Panc1 (cell line): ENCODE data around the gene ABCF3. TPM values are rescaled to one million over a fixed set of nuclear protein-coding genes. Genes with fewer than 3 reads are reported as not detected.

Experiments
- ATAC-seq: fragments of 200-7000 bp; cut with Tn5 transposase; 2 replicates; pipeline ENCODE4 v1.9.1; 2020; ENCODE audit warnings: mild to moderate bottlenecking, moderate library complexity
- BruUV-seq: library from RNA; stranded (reverse); fragments of 400-500 nt; replicated peaks from 2 replicates; lab custom pipeline; 2021; lab: Mats Ljungman, UMichigan
- CTCF ChIA-PET: fragments of 300-600 bp; sonication (Branson Sonifier 250); formaldehyde crosslinking; loops from one replicate; lab custom pipeline; 2022; ENCODE audit warnings: antibody characterized with exemption; lab: Charles Lee
- POLR2A ChIA-PET: fragments of 300-600 bp; sonication (Branson Sonifier 250); formaldehyde crosslinking; loops from one replicate; lab custom pipeline; 2022; ENCODE audit warnings: antibody characterized with exemption; lab: Charles Lee
- DNase-seq: peaks from one replicate; pipeline ENCODE4 v3.0.0-alpha.2; 2010; ENCODE audit warnings: low read depth, low spot score
- H3K27ac ChIP-seq: 2 replicates; pipeline ENCODE4 v1.5.1; 2011; ENCODE audit warnings: mild to moderate bottlenecking, low read length, inconsistent platforms
- H3K27me3 ChIP-seq: fragments of 200-500 bp; sonication (Bioruptor generic); 2 replicates; pipeline ENCODE4 v1.6.0; 2014; ENCODE audit warnings: low read length, inconsistent platforms; ENCODE audit not compliant: control insufficient read depth, insufficient read depth
- H3K36me3 ChIP-seq: fragments of 200-500 bp; sonication (Bioruptor generic); 2 replicates; pipeline ENCODE4 v1.5.1; 2014; ENCODE audit warnings: inconsistent platforms, mild to moderate bottlenecking, low read length, moderate library complexity; ENCODE audit not compliant: control insufficient read depth, insufficient read depth
- H3K4me1 ChIP-seq: 2 replicates; pipeline ENCODE4 v1.5.1; 2011; ENCODE audit warnings: inconsistent platforms, mild to moderate bottlenecking, low read length, moderate library complexity; ENCODE audit not compliant: control insufficient read depth, insufficient read depth
- H3K4me3 ChIP-seq, 2 experiments: 2 replicates each; pipeline ENCODE4 v1.5.1; 2011 to 2012; ENCODE audit warnings: low read depth in 2 of 2, low read length in 2 of 2, mild to moderate bottlenecking in 2 of 2, inconsistent platforms in 1 of 2, moderate library complexity in 1 of 2
- H3K9me3 ChIP-seq: fragments of 200-500 bp; sonication (Bioruptor generic); 2 replicates; pipeline ENCODE4 v1.5.1; 2014; ENCODE audit warnings: low read depth, mild to moderate bottlenecking, inconsistent platforms, low read length, moderate library complexity; ENCODE audit not compliant: control insufficient read depth, insufficient read depth
- CTCF ChIP-seq: fragments of 450-650 bp; IDR thresholded peaks from 2 replicates; pipeline ENCODE4 v1.5.1; 2017; ENCODE audit warnings: mild to moderate bottlenecking
- POLR2AphosphoS5 ChIP-seq: IDR thresholded peaks from 2 replicates; pipeline ENCODE4 v1.6.1; 2012; ENCODE audit warnings: mild to moderate bottlenecking, low read depth, low read length, moderate library complexity
- REST ChIP-seq, 2 experiments: IDR thresholded peaks; 2 replicates each; pipeline ENCODE4 v1.6.1; 2011 to 2012; ENCODE audit warnings: low read depth in 2 of 2, control low read depth in 1 of 2, low read length in 1 of 2, mild to moderate bottlenecking in 1 of 2, moderate library complexity in 1 of 2; ENCODE audit not compliant: insufficient read depth in 1 of 2
- SIN3A ChIP-seq: IDR thresholded peaks from 2 replicates; pipeline ENCODE4 v1.6.1; 2012; ENCODE audit warnings: low read depth, mild to moderate bottlenecking, low read length, moderate library complexity, borderline replicate concordance; ENCODE audit not compliant: insufficient read depth
- TCF7L2 ChIP-seq: IDR thresholded peaks from 2 replicates; pipeline ENCODE4 v1.6.1; 2011; ENCODE audit warnings: mild to moderate bottlenecking, low read depth, low read length, inconsistent platforms
- in situ Hi-C: cut with HindIII; loops from 2 replicates; pipeline ENCODE4 v1.10.0; 2016; ENCODE audit warnings: low sequenced_read_pairs, low pct_unique_long_range_greater_than_20kb
- intact Hi-C: fragments of 100-400 bp; cut with micrococcal nuclease; formaldehyde crosslinking; loops from one replicate; pipeline ENCODE4 v1.10.0; 2022; ENCODE audit not compliant: unreplicated experiment
- total RNA-seq: library from RNA; stranded (reverse); gene quantifications from one replicate; pipeline ENCODE4 v1.2.1, GENCODE V29; 2021; ENCODE audit not compliant: unreplicated experiment

ABCF3 gene
- total RNA-seq, 1 experiment from 2014 or later, result 101 TPM

GRCh38 chr3:184176377-184177330, 9.3 kb upstream of the ABCF3 start:
- intact Hi-C loops, result loop anchor here (5.0 kb wide), 1 partner anchor 1159 kb away; no protein-coding TSS in a partner anchor
- CTCF ChIA-PET, result no interaction called here
- H3K4me1 ChIP-seq, result peaks cover 18% of the 10 kb centered on the region
- DNase-seq (no peak), ATAC-seq (peak; percentile 49)
- no peak for TF ChIP-seq CTCF
- TF ChIP-seq TCF7L2, result no peak
- no peaks in the 10 kb centered on the region for H3K27me3 ChIP-seq
- POLR2A ChIA-PET, result no interaction called here
- no TSS peak for BruUV-seq
- peak overlapping the region; percentile 88 for H3K27ac ChIP-seq
- peaks cover 14% of the 10 kb centered on the region; the same call in 1 of the 2 replicates for H3K36me3 ChIP-seq
- H3K4me3 ChIP-seq, result peak overlapping the region; percentile 80 to 86
- no peaks in the 10 kb centered on the region for H3K9me3 ChIP-seq
- in situ Hi-C loops, result no loop called here

- DNase-seq, result no peak
- no peak for TF ChIP-seq SIN3A
- no peak for TF ChIP-seq CTCF
- TF ChIP-seq TCF7L2, result no peak
- TF ChIP-seq REST (IDR thresholded peaks at IDR 0.05; ENCODE audit: insufficient read depth in 1 of 2, low read depth in 2 of 2, low read length in 1 of 2), result no peak
- TF ChIP-seq POLR2AphosphoS5, result no peak
- in situ Hi-C loops, result no loop called here
- no peak overlapping the region; the same call in 1 of the 2 replicates for H3K27ac ChIP-seq
- no peak for ATAC-seq
- peaks cover 18% of the 10 kb centered on the region for H3K4me1 ChIP-seq
- H3K4me3 ChIP-seq, result no peak overlapping the region; a peak in 1 of 4 replicates
- POLR2A ChIA-PET, result no interaction called here
- no peaks in the 10 kb centered on the region for H3K27me3 ChIP-seq
- CTCF ChIA-PET, result no interaction called here
- peaks cover 19% of the 10 kb centered on the region; the same call in 1 of the 2 replicates for H3K36me3 ChIP-seq
- intact Hi-C loops, result loop anchor here (5.0 kb wide), 1 partner anchor 1160 kb away; no protein-coding TSS in a partner anchor
- BruUV-seq, result no TSS peak
- H3K9me3 ChIP-seq, result no peaks in the 10 kb centered on the region
Observed at GRCh38 chr3:184177331-184177731, 8.7 kb upstream of the ABCF3 start.
